B cell (primary cell): ENCODE data around the gene PRR33. TPM values are rescaled to one million over a fixed set of nuclear protein-coding genes. Genes with fewer than 3 reads are reported as not detected.

Experiments used
- ATAC-seq: fragments of 200-7000 bp; cut with Tn5 transposase; one replicate; pipeline ENCODE4 v1.10.0; 2021; ENCODE audit warnings: low read depth, mild to moderate bottlenecking, moderate number of reproducible peaks, moderate library complexity
- CTCF ChIA-PET: fragments of 350-600 bp; sonication (Branson Sonifier 250); formaldehyde crosslinking; loops from one replicate; lab custom pipeline; 2021; ENCODE audit warnings: antibody characterized with exemption, inconsistent platforms; lab: Charles Lee
- POLR2A ChIA-PET: fragments of 350-600 bp; sonication (Branson Sonifier 250); formaldehyde crosslinking; loops from one replicate; lab custom pipeline; 2021; ENCODE audit warnings: antibody characterized with exemption; lab: Charles Lee
- DNase-seq: peaks from one replicate; pipeline ENCODE4 v3.0.0; 2013
- H2AFZ ChIP-seq: 2 replicates; pipeline ENCODE4 v1.6.1; 2012; ENCODE audit warnings: mild to moderate bottlenecking, low read depth, low read length; ENCODE audit not compliant: insufficient read depth, poor library complexity, severe bottlenecking
- H3K27ac ChIP-seq, 2 donors: 1 replicate in 1 of 2; 2 replicates in 1 of 2; pipeline ENCODE4 v1.5.1; 2012 to 2013; ENCODE audit warnings: low read length in 2 of 2, mild to moderate bottlenecking in 2 of 2, moderate library complexity in 1 of 2
- H3K27me3 ChIP-seq, 4 experiments: fragments of 200-600 bp in 1 of 4; sonication (generic) in 1 of 4; replicated peaks in 1 of 4; 1 replicate in 2 of 4; 2 replicates in 2 of 4; pipeline versions ENCODE4 v1.6.1 to v1.7.0; 2013 to 2016; ENCODE audit warnings: low read length in 3 of 4, mild to moderate bottlenecking in 2 of 4, mixed read lengths in 1 of 4, moderate library complexity in 1 of 4; ENCODE audit not compliant: insufficient read depth in 4 of 4, control insufficient read depth in 3 of 4; ENCODE audit errors: control extremely low read depth in 1 of 4
- H3K36me3 ChIP-seq, 2 experiments: replicated peaks in 1 of 2; 1 replicate in 1 of 2; 2 replicates in 1 of 2; pipeline versions ENCODE4 v1.6.1 to v1.7.1; 2013; ENCODE audit warnings: low read length in 1 of 2; ENCODE audit not compliant: insufficient read depth in 2 of 2, control insufficient read depth in 1 of 2; ENCODE audit errors: control extremely low read depth in 1 of 2, extremely low read depth in 1 of 2
- H3K4me1 ChIP-seq, 2 donors: fragments of 200-600 bp in 1 of 2; sonication (generic) in 1 of 2; 1 replicate in 1 of 2; 2 replicates in 1 of 2; pipeline versions ENCODE4 v1.5.1 to v1.6.1; 2013 to 2017; ENCODE audit warnings: low read length in 2 of 2; ENCODE audit not compliant: control insufficient read depth in 2 of 2, insufficient read depth in 2 of 2
- H3K4me2 ChIP-seq: replicated peaks from 2 replicates; pipeline ENCODE3; 2012; ENCODE audit warnings: mild to moderate bottlenecking, low read depth, low read length; ENCODE audit not compliant: poor library complexity, severe bottlenecking
- H3K4me3 ChIP-seq, 5 experiments: fragments of 200-600 bp in 1 of 5; sonication (generic) in 1 of 5; 1 replicate in 3 of 5; 2 replicates in 2 of 5; pipeline versions ENCODE4 v1.5.1 to v1.7.0; 2011 to 2016; ENCODE audit warnings: low read length in 4 of 5, mild to moderate bottlenecking in 4 of 5, low read depth in 2 of 5, control low read depth in 1 of 5, moderate library complexity in 1 of 5; ENCODE audit not compliant: insufficient read depth in 1 of 5; ENCODE audit errors: control extremely low read depth in 1 of 5, extremely low read depth in 1 of 5
- H3K79me2 ChIP-seq: fragments of 200-600 bp; sonication (generic); one replicate; pipeline ENCODE4 v1.6.0; 2016; ENCODE audit warnings: low read length; ENCODE audit not compliant: control insufficient read depth, insufficient read depth
- H3K9ac ChIP-seq: fragments of 200-600 bp; sonication (generic); 2 replicates; pipeline ENCODE4 v1.6.1; 2017; ENCODE audit warnings: mild to moderate bottlenecking, low read length, moderate library complexity
- H3K9me3 ChIP-seq, 3 donors: one replicate each; pipeline versions ENCODE4 v1.6.1 to v1.7.1; 2013; ENCODE audit warnings: low read length in 2 of 3; ENCODE audit not compliant: control insufficient read depth in 2 of 3, insufficient read depth in 1 of 3; ENCODE audit errors: control extremely low read depth in 1 of 3
- H4K20me1 ChIP-seq: 2 replicates; pipeline ENCODE4 v1.6.0; 2012; ENCODE audit warnings: mild to moderate bottlenecking, low read length; ENCODE audit not compliant: insufficient read depth, control insufficient read depth, poor library complexity, severe bottlenecking
- H3K27ac Mint-ChIP-seq: one replicate; pipeline ENCODE4 v1.8.0; 2021; ENCODE audit warnings: mixed read lengths
- H3K27me3 Mint-ChIP-seq: one replicate; pipeline ENCODE4 v1.8.0; 2021; ENCODE audit warnings: mixed read lengths
- H3K4me1 Mint-ChIP-seq: one replicate; pipeline ENCODE4 v1.8.0; 2021; ENCODE audit warnings: mixed read lengths
- H3K4me3 Mint-ChIP-seq: one replicate; pipeline ENCODE4 v1.8.0; 2021; ENCODE audit warnings: mixed read lengths
- H3K9me3 Mint-ChIP-seq: one replicate; pipeline ENCODE4 v1.8.0; 2022; ENCODE audit warnings: mixed read lengths; ENCODE audit not compliant: insufficient read depth
- EZH2 ChIP-seq: IDR thresholded peaks from 2 replicates; pipeline ENCODE4 v1.6.1; 2012; ENCODE audit warnings: borderline replicate concordance, low read depth, mild to moderate bottlenecking, moderate library complexity, low read length; ENCODE audit not compliant: insufficient read depth, poor library complexity, severe bottlenecking
- WGBS: methylation state at CpG from one replicate; pipeline ENCODE4 v1.1.5; 2013; ENCODE audit warnings: missing lambda C conversion rate; ENCODE audit not compliant: insufficient coverage; 5-methylcytosine and 5-hydroxymethylcytosine counted together
- intact Hi-C: fragments of 100-400 bp; cut with micrococcal nuclease; formaldehyde crosslinking; loops from one replicate; pipeline ENCODE4 v1.10.0; 2022
- polyA plus RNA-seq: library from polyadenylated mRNA; depleted of rRNA; stranded (reverse); fragments of >200 nt; gene quantifications from 2 replicates; pipeline ENCODE4 v1.2.3, GENCODE V29; 2012
- total RNA-seq, 2 donors: library from RNA; stranded (reverse); fragments of 120-200 nt in 1 of 2; gene quantifications; 1 replicate in 1 of 2; 2 replicates in 1 of 2; pipeline versions ENCODE4 v1.2.3 to v1.2.4, GENCODE V29; 2013 to 2022
- TF ChIP-seq, protein P1 (sequence below): fragments of 200-600 bp; IDR thresholded peaks from one replicate; pipeline ENCODE4 v1.8.0; 2022; ENCODE audit warnings: antibody characterized with exemption, mild to moderate bottlenecking

The PRR33 gene
- total and polyA plus RNA-seq, 2 donors (not counting 1 experiment from before 2014, with no cell fraction given), result not detected

DNA sequence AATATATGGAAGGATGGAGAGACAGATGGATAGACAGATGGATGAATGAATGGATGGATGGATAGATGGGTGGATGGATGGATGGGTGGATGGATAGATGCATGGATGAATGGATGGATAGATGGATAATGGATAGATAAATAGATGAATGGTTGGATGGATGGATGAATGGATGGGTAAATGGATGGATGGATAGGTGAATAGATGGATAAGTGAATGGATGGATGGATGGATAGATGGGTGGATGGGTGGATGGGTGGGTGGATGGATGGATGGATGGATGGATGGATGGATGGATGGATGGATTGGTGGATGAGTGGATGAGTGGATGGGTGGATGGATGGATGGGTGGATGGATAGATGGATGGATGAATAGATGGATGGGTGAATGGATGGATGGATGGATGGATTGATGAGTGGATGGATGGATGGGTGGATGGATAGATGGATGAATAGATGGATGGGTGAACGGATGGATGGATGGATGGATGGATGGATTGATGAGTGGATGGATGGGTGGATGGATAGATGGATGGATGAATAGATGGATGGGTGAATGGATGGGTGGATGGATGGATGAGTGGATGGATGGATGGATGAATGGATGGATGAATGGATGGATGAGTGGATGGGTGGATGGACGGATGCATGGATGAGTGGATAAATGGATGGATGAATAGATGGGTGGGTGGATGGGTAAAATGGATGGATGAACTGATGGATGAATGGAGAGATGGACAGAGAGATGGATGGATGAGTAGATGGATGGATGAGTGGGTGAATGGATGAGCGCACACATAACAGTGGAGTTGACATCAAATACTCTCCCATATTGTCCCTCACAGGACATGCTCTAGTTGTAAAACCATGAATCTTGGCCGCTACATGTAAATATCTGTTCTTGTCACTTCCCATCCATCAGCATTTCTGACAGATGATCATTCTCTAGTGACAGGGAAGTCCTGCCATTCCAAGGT is 30.0 kb downstream of the PRR33 start:
- no peak for ATAC-seq
- H3K27me3 Mint-ChIP-seq, result no peaks in the 10 kb centered on the region
- CTCF ChIA-PET, result no interaction called here
- Histone ChIP-seq H3K4me3 (no peak overlapping the region), H3K4me1 (peaks cover 21 to 64% of the 10 kb centered on the region in 2 donors), H3K27ac (no peak overlapping the region), H2AFZ (no peak overlapping the region), H3K4me2 (no peak overlapping the region), H3K9me3 (no peaks in the 10 kb centered on the region), H3K79me2 (peaks cover 100% of the 10 kb centered on the region), H3K36me3 (peaks cover 0 to 74% of the 10 kb centered on the region in 2 experiments), H3K27me3 (no peaks in the 10 kb centered on the region), H4K20me1 (peaks cover 100% of the 10 kb centered on the region), H3K9ac (no peak overlapping the region)
- WGBS, result 98% methylated on average over 3 of the region's 4 CpGs
- no peak for TF ChIP-seq EZH2
- TF ChIP-seq, protein P1, sequence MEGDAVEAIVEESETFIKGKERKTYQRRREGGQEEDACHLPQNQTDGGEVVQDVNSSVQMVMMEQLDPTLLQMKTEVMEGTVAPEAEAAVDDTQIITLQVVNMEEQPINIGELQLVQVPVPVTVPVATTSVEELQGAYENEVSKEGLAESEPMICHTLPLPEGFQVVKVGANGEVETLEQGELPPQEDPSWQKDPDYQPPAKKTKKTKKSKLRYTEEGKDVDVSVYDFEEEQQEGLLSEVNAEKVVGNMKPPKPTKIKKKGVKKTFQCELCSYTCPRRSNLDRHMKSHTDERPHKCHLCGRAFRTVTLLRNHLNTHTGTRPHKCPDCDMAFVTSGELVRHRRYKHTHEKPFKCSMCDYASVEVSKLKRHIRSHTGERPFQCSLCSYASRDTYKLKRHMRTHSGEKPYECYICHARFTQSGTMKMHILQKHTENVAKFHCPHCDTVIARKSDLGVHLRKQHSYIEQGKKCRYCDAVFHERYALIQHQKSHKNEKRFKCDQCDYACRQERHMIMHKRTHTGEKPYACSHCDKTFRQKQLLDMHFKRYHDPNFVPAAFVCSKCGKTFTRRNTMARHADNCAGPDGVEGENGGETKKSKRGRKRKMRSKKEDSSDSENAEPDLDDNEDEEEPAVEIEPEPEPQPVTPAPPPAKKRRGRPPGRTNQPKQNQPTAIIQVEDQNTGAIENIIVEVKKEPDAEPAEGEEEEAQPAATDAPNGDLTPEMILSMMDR, result no peak
- H3K4me3 Mint-ChIP-seq, result no peak overlapping the region
- intact Hi-C loops, result no loop called here
- POLR2A ChIA-PET, result no interaction called here
- no peak overlapping the region for H3K27ac Mint-ChIP-seq
- DNase-seq, result no peak
- H3K4me1 Mint-ChIP-seq, result peaks cover 32% of the 10 kb centered on the region
- no peaks in the 10 kb centered on the region for H3K9me3 Mint-ChIP-seq

DNA sequence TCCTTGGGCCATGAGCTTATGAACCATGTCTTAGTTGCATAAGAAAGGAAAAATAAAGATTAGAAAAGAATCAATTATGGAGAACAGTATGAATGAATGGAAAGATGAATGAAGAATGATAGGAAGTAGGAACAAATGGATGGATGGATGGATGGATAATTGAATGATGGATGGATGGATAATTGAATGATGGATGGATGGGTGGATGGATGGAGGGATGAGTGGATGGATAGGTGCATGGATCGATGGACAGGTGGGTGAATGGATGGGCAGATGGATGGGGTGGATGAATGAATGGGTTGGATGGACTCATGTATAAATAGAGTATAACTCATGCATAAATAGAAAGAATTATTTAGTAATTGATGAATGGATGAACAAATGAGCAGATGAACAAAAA is 31.6 kb downstream of the PRR33 start:
- WGBS, result no CpG with 5 or more reads among the region's 1 CpG
- no peak for TF ChIP-seq EZH2
- TF ChIP-seq, protein P1, result no peak
- Histone ChIP-seq H3K9ac (no peak overlapping the region), H3K4me3 (no peak overlapping the region), H3K9me3 (no peaks in the 10 kb centered on the region), H3K79me2 (peaks cover 100% of the 10 kb centered on the region), H3K27ac (no peak overlapping the region), H3K36me3 (peaks cover 0 to 77% of the 10 kb centered on the region in 2 experiments), H3K4me2 (no peak overlapping the region), H3K4me1 (peaks cover 38 to 77% of the 10 kb centered on the region in 2 donors), H3K27me3 (no peaks in the 10 kb centered on the region), H2AFZ (no peak overlapping the region), H4K20me1 (peaks cover 100% of the 10 kb centered on the region)
- ChIA-PET CTCF (interaction anchor here (2.0 kb wide), 1 partner anchor 22 kb away, joined by 6 read pairs; no protein-coding TSS in a partner anchor), POLR2A (no interaction called here)
- intact Hi-C loops, result no loop called here
- no peak overlapping the region for H3K4me3 Mint-ChIP-seq
- ATAC-seq (no peak), DNase-seq (no peak)
- H3K27ac Mint-ChIP-seq, result no peak overlapping the region
- H3K4me1 Mint-ChIP-seq, result peaks cover 31% of the 10 kb centered on the region
- H3K27me3 Mint-ChIP-seq, result no peaks in the 10 kb centered on the region
- no peaks in the 10 kb centered on the region for H3K9me3 Mint-ChIP-seq
